Sigmoid colon (tissue), 7 donors: ENCODE measurements around the gene TNRC6A. TPM values are rescaled to one million over a fixed set of nuclear protein-coding genes. Genes with fewer than 3 reads are reported as not detected.

Experiments
- DNase-seq: peaks from one replicate; pipeline ENCODE4 v3.0.0-alpha.2; 2019
- H3K27ac ChIP-seq, 4 donors: fragments of 200-600 bp; sonication (generic); one replicate each; pipeline ENCODE4 v1.5.1; 2016 to 2019; ENCODE audit warnings: mild to moderate bottlenecking in 1 of 4
- H3K27me3 ChIP-seq, 3 donors: fragments of 200-600 bp; sonication (generic); one replicate each; pipeline ENCODE4 v1.5.1; 2019; ENCODE audit warnings: mild to moderate bottlenecking in 1 of 3
- H3K36me3 ChIP-seq, 4 donors: fragments of 200-600 bp; sonication (generic); one replicate each; pipeline ENCODE4 v1.5.1; 2016 to 2019
- H3K4me1 ChIP-seq, 4 donors: fragments of 200-600 bp; sonication (generic); one replicate each; pipeline ENCODE4 v1.5.1; 2017 to 2019
- H3K4me3 ChIP-seq, 4 donors: fragments of 200-600 bp; sonication (generic); one replicate each; pipeline ENCODE4 v1.5.1; 2017 to 2019; ENCODE audit warnings: mild to moderate bottlenecking in 2 of 4, moderate library complexity in 1 of 4
- H3K9me3 ChIP-seq, 4 donors: fragments of 200-600 bp in 3 of 4; sonication (generic) in 3 of 4; one replicate each; pipeline versions ENCODE4 v1.5.1 to v1.6.1; 2013 to 2019
- CTCF ChIP-seq, 4 experiments: fragments of 450-650 bp in 3 of 4; fragments of 200-600 bp in 1 of 4; IDR thresholded peaks; one replicate each; pipeline ENCODE4 v1.5.1; 2016 to 2019; ENCODE audit warnings: antibody characterized with exemption in 4 of 4, mild to moderate bottlenecking in 3 of 4, moderate library complexity in 2 of 4
- EP300 ChIP-seq, 4 donors: sonication (generic); formaldehyde crosslinking; IDR thresholded peaks; one replicate each; pipeline ENCODE4 v1.6.1; 2017; ENCODE audit warnings: antibody characterized with exemption in 4 of 4
- POLR2A ChIP-seq, 2 donors: fragments of 450-650 bp; IDR thresholded peaks; one replicate each; pipeline ENCODE4 v1.6.1; 2016; ENCODE audit warnings: antibody characterized with exemption in 2 of 2, mild to moderate bottlenecking in 2 of 2, moderate library complexity in 2 of 2
- POLR2AphosphoS5 ChIP-seq, 4 donors: sonication (generic); formaldehyde crosslinking; IDR thresholded peaks; one replicate each; pipeline ENCODE4 v1.6.1; 2017; ENCODE audit warnings: antibody characterized with exemption in 4 of 4
- WGBS, 2 donors: extraction: QIAGEN DNeasy Blood & Tissue Kit; methylation state at CpG; one replicate each; pipeline ENCODE4 v1.1.7; 2013; 5-methylcytosine and 5-hydroxymethylcytosine counted together
- intact Hi-C: fragments of 100-400 bp; cut with DNase I; formaldehyde crosslinking; loops from one replicate; pipeline ENCODE4 v1.15.1; 2023
- polyA plus RNA-seq, 3 donors: library from polyadenylated mRNA; stranded (reverse); fragments of 200-250 nt; gene quantifications; one replicate each; pipeline ENCODE4 v1.2.3, GENCODE V29; 2013
- total RNA-seq, 4 donors: library from RNA; depleted of rRNA; stranded (reverse); fragments of >200 nt; gene quantifications; one replicate each; pipeline ENCODE4 v1.1.0, GENCODE V29; 2016
- donor health status: healthy with polysubstance abuse.
- donor health status: Bipolar disorder and iron deficiency.
- donor health status: healthy.

TNRC6A gene
- total and polyA plus RNA-seq, 7 donors, result 4.6 to 129 (median 42.8) TPM

GRCh38 chr16:24819462-24820040 lies 90.1 kb downstream of the TNRC6A start:
- no peaks in the 10 kb centered on the region for H3K27me3 ChIP-seq
- TF ChIP-seq POLR2A (IDR thresholded peaks at IDR 0.05) (no peak), EP300 (IDR thresholded peaks at IDR 0.05) (no peak), CTCF (IDR thresholded peaks at IDR 0.05) (no peak), POLR2AphosphoS5 (IDR thresholded peaks at IDR 0.05) (no peak)
- no peak overlapping the region for H3K4me3 ChIP-seq
- no peak for DNase-seq
- peaks cover 64 to 100% (median 70%) of the 10 kb centered on the region in 4 donors for H3K36me3 ChIP-seq
- peak overlapping the region in 1 of 4 donors; percentile 33 for H3K27ac ChIP-seq
- WGBS, 2 donors, result 73 to 76% methylated on average over 2 of the region's 2 CpGs
- intact Hi-C loops, result no loop called here
- peaks cover 0 to 20% (median 7%) of the 10 kb centered on the region in 4 donors for H3K4me1 ChIP-seq
- H3K9me3 ChIP-seq, result no peaks in the 10 kb centered on the region

DNA sequence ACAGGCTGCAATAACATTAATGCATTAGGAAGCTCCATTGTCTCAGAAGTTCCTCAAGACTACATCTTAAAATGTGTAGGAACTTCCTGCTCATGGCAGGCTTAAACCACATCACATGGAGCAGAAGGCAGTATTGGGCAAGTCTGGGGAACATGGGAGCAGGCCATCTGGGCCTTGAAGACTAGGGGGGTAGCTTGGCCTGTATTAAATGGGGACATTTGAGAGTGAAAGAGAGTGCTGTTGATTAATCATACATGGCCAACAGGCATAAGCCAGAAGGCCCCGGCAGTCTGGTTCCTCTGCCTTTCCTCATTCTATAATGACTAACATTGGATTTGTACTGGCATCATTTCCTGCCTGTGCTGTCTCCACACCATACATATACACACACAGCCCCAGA lies 91.1 kb downstream of the TNRC6A start:
- Histone ChIP-seq H3K27ac (peak overlapping the region in 1 of 4 donors; percentile 9), H3K9me3 (no peaks in the 10 kb centered on the region), H3K4me3 (no peak overlapping the region), H3K4me1 (peaks cover 0 to 20% (median 7%) of the 10 kb centered on the region in 4 donors), H3K27me3 (no peaks in the 10 kb centered on the region), H3K36me3 (peaks cover 58 to 96% (median 61%) of the 10 kb centered on the region in 4 donors)
- intact Hi-C loops, result no loop called here
- 67 to 91% methylated on average over 1 of the region's 1 CpG for WGBS, 2 donors
- no peak for TF ChIP-seq EP300 (IDR thresholded peaks at IDR 0.05)
- TF ChIP-seq POLR2AphosphoS5 (IDR thresholded peaks at IDR 0.05), result no peak
- TF ChIP-seq POLR2A (IDR thresholded peaks at IDR 0.05), result no peak
- TF ChIP-seq CTCF (IDR thresholded peaks at IDR 0.05), result no peak
- DNase-seq, result no peak

DNA sequence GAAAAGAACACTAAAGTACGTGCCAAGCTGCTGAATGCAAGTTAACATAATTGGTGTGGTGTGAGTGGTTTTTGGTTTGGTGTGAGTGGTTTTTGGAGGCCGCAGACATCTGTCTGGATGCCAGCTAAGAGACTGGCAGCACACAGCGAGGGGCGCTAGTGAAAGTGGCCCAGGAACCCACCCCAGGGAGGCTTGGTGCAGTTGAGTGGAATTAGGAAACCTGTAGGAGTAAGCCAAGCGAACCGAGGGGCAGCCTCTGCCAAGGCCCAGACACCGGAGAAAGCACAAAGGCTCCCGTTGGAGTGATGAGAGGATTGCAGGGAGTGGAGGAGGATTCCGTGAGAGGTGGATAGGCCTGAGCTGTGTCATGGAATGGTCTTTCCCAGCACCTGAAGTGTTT lies 91.7 kb downstream of the TNRC6A start:
- peak overlapping the region in 2 of 4 donors; percentile 70 to 72 for H3K27ac ChIP-seq
- no peak overlapping the region for H3K4me3 ChIP-seq
- peaks cover 0 to 20% (median 7%) of the 10 kb centered on the region in 4 donors for H3K4me1 ChIP-seq
- H3K9me3 ChIP-seq, result no peaks in the 10 kb centered on the region
- no peaks in the 10 kb centered on the region for H3K27me3 ChIP-seq
- DNase-seq, result no peak
- H3K36me3 ChIP-seq, result peaks cover 53 to 94% (median 59%) of the 10 kb centered on the region in 4 donors
- intact Hi-C loops, result no loop called here
- 86 to 96% methylated on average over 9 of the region's 9 CpGs for WGBS, 2 donors
- TF ChIP-seq EP300 (IDR thresholded peaks at IDR 0.05) (no peak), CTCF (IDR thresholded peaks at IDR 0.05) (no peak), POLR2A (IDR thresholded peaks at IDR 0.05) (no peak), POLR2AphosphoS5 (IDR thresholded peaks at IDR 0.05) (no peak)

DNA sequence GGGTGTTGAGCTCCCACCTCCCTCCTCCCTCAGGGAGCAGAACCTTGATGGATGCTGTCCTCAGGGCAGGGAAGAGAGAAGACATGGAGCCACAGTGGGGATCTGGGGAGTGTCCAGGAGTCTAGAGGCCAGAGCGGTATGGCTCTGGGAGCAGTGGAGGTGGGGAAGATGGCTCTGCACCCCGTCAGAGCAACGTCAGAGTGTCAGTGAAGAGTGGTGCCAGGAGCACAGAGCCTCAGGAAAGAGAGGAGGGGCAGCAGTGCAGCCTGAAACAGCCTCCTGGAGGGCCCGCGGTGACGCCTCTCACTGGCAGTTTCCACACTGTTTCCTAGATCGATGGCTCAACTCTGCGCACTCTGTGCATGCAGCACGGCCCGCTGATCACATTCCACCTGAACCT lies 93.1 kb downstream of the TNRC6A start:
- Histone ChIP-seq H3K27me3 (no peaks in the 10 kb centered on the region), H3K36me3 (peaks cover 52 to 92% (median 54%) of the 10 kb centered on the region in 4 donors), H3K4me3 (no peak overlapping the region), H3K4me1 (peaks cover 0 to 20% (median 7%) of the 10 kb centered on the region in 4 donors), H3K9me3 (no peaks in the 10 kb centered on the region), H3K27ac (peak overlapping the region in 3 of 4 donors; percentile 55 to 72 (median 70))
- intact Hi-C loops, result no loop called here
- 91 to 97% methylated on average over 10 of the region's 10 CpGs for WGBS, 2 donors
- DNase-seq, result peak; percentile 81
- no peak for TF ChIP-seq CTCF (IDR thresholded peaks at IDR 0.05)
- TF ChIP-seq POLR2AphosphoS5 (IDR thresholded peaks at IDR 0.05), result peak; percentile 33 to 78 (median 56)
- TF ChIP-seq POLR2A (IDR thresholded peaks at IDR 0.05), result no peak
- peak in 2 of 4 donors; percentile 35 to 39 for TF ChIP-seq EP300 (IDR thresholded peaks at IDR 0.05)
